GM12875 (cell line): ENCODE measurements around the gene MARCOL.

Experiments
- H3K4me3 ChIP-seq: one replicate; pipeline ENCODE4 v1.5.1; 2011; ENCODE audit warnings: low read depth, low read length, control low read depth
- TF ChIP-seq, protein P1 (sequence below): IDR thresholded peaks from 2 replicates; pipeline ENCODE4 v1.5.1; 2011; ENCODE audit warnings: low read depth, mild to moderate bottlenecking, control low read depth, inconsistent platforms, low read length, moderate library complexity, borderline replicate concordance; ENCODE audit not compliant: insufficient read depth

The MARCOL gene

GRCh38 chr5:148228392-148228984, 9.8 kb upstream of the MARCOL start:
- no peak overlapping the region for H3K4me3 ChIP-seq
- TF ChIP-seq, protein P1, sequence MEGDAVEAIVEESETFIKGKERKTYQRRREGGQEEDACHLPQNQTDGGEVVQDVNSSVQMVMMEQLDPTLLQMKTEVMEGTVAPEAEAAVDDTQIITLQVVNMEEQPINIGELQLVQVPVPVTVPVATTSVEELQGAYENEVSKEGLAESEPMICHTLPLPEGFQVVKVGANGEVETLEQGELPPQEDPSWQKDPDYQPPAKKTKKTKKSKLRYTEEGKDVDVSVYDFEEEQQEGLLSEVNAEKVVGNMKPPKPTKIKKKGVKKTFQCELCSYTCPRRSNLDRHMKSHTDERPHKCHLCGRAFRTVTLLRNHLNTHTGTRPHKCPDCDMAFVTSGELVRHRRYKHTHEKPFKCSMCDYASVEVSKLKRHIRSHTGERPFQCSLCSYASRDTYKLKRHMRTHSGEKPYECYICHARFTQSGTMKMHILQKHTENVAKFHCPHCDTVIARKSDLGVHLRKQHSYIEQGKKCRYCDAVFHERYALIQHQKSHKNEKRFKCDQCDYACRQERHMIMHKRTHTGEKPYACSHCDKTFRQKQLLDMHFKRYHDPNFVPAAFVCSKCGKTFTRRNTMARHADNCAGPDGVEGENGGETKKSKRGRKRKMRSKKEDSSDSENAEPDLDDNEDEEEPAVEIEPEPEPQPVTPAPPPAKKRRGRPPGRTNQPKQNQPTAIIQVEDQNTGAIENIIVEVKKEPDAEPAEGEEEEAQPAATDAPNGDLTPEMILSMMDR: no peak

- TF ChIP-seq, protein P1: no peak
- H3K4me3 ChIP-seq: no peak overlapping the region
Measured at GRCh38 chr5:148229840-148230239, 8.5 kb upstream of the MARCOL start.

DNA sequence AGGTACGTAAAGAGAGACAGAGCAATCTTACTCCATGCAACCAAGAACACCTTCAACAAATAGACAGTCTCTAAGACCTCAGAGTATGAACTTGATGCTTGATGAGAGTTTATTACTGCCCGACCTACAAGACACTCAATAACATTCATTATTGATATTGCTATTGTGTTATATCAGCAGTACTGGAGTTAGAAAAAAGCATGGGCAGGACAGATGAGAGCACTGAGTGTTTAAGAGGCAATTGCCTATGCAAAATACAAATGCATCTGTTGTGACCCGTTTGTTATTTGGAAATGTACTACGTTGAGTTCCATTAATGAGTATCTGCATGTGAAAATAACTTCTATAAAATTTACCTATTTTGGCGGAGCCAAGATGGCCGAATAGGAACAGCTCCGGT, 8.1 kb upstream of the MARCOL start:
- no peak overlapping the region for H3K4me3 ChIP-seq
- TF ChIP-seq, protein P1: no peak

GRCh38 chr5:148237785-148238417, 424 bp upstream of the MARCOL start:
- TF ChIP-seq, protein P1: no peak

GRCh38 chr5:148248894-148249293, 10.6 kb downstream of the MARCOL start:
- H3K4me3 ChIP-seq: no peak overlapping the region
- TF ChIP-seq, protein P1: no peak

More at GRCh38 chr5:148237785-148238417, 424 bp upstream of the MARCOL start:
- no peak overlapping the region for H3K4me3 ChIP-seq

GRCh38 chr5:148255456-148255855, 17.1 kb downstream of the MARCOL start:
- H3K4me3 ChIP-seq: no peak overlapping the region
- TF ChIP-seq, protein P1: no peak

DNA sequence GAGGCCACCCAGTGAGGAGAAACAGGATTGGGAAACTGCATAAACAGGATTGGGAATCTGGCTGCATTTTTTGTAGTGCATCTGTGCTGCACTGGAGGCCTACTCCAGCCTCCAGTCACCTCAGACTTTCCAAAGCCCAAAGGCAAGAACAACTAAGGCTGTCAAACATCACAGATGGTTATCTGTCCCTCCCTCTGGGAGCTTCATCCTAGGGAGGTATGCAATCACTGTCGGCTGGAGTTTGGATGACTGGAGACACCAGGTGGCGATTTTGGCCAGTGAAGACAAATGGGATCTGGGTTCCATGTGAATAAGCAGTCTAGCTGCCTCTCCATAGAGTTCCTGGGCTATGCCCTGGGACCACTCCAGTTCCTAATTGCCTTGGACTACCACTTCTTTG, 21.0 kb downstream of the MARCOL start:
- TF ChIP-seq, protein P1: no peak
- no peak overlapping the region for H3K4me3 ChIP-seq
